ENCODE results near the gene HLA-B.

The HLA-B gene

DNA sequence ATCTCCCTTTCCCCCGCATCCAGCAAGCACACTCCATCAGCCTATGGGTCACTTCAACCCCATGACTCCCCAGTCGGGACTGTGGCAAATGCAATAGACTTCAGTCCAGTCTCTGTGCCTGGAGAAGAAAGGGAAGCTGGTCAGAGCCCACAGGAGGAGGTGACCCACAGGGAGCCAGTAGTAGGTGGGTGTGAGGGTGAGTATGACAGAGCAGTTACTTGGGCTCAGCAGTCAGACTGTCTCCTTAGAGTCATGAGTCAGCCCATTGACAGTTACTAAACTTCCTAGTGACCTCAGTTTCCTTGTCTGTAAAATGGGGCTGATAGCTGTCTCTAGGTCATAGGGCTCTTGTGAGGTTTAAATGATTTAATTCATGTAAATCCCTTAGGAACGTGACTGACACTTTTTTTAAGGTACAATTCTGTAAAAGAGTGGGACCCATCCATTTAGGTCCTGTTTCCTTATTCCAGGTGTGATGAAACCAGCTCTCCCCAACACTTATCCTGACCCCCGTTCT is 51.2 kb downstream of the HLA-B start:
- no peak for DNase-seq (ENCODE audit: low read depth)

DNA sequence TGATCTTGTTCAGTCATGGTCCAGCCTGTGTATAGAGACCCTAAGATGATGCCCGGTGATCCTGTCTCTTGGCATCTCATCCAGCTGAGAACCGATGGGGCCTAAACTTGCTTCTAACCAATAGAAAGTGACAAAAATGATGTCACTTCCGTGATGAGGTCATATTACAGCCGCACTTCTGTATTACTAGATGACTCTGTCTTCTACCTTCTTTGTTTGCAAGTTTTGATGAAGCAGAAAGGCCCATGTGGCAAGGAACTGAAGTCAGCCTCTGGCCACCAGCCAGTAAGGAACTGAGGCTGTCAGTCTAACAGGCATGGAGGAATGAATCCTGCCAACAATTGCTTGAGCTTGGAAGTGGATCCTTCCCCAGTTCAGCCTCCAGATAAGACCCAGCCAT is 52.3 kb downstream of the HLA-B start:
- no peak for DNase-seq (ENCODE audit: low read depth)
